ENCODE results near the gene BCL2L1.

Gene BCL2L1

DNA sequence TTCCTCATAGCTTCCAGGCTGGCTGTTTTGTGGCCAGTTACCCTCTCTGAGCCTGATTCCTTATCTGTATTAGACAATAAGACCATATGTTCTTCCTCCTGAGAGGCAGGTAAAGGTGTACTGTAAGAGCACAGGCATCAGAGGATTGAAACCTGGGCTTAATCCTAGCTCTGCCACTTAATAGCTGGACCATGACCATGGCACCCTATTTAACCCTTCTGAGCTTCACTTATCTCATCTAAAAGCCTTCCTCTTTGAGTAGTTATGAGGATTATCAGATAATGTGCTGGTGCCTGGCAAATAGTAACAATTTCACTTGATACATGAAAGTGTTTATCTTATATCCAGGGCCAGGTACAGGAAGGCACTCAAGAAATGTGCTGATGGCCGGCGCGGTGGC lies 34.9 kb downstream of the BCL2L1 start:
- Histone ChIP-seq H3K4me1 (peaks cover 60 to 91% (median 81%) of the 10 kb centered on the region in 10 experiments), H3K9me3 (replicated peaks in 1 of 11) (no peaks in the 10 kb centered on the region), H4K20me1 (peaks cover 0 to 53% (median 0%) of the 10 kb centered on the region in 11 experiments; a peak in 2 of 22 replicates), H3K36me3 (peaks cover 27 to 56% (median 45%) of the 10 kb centered on the region in 11 experiments; a peak in 21 of 22 replicates), H3K4me2 (peak overlapping the region in 10 of 11 experiments; percentile 26 to 99 (median 96); a peak in 16 of 22 replicates), H3K27ac (peak overlapping the region in 8 of 11 experiments; percentile 32 to 96 (median 93); a peak in 15 of 22 replicates), H3K4me3 (no peak overlapping the region), H3K9ac (peak overlapping the region in 1 of 11 experiments; percentile 10; a peak in 2 of 22 replicates), H3K27me3 (no peaks in the 10 kb centered on the region)
- TF ChIP-seq Cebpa-rat (IDR thresholded peaks at IDR 0.05), result no peak

DNA sequence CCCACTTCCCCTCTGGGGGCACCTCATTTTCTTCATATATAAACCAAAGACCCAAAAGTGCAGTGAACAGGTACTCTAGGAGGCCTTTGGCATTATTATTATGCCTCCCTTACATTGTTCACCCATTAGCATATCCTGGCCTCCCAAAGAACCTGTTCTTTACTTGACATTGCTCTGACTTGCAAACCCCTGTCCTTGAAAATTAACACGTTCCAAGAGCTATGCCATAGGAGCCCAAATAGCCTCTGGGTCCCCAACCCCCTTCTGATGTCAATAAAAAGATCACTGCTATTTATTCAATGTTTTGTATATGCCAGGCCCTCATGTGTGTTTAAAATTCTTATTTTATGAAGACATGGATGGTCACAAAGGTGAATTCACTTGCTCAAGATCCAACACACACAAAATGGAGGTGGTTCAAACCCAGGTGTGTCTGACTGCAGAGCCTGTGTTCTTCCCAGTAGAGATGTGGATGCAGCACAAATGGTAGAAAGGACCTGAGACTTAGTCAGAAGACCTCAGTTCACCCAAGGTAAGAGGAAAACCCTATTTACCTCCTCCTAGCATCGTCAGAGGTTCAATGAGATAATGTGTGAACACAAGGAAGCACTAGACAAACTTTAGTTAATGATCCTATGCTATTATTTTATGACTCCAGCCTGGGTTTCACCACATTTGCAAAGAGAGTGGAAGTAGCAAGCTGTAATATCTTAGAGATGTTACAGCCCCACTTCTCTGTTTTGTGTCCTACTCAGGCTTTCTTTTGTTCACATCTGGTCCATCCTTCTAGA lies 36.6 kb downstream of the BCL2L1 start:
- H3K4me3 ChIP-seq, result peak overlapping the region in 3 of 10 experiments; percentile 1 to 42 (median 22); a peak in 2 of 20 replicates
- peak overlapping the region; percentile 82 to 99 (median 96) for H3K4me2 ChIP-seq
- no peak for TF ChIP-seq Cebpa-rat (IDR thresholded peaks at IDR 0.05)
- H4K20me1 ChIP-seq, result peaks cover 0 to 59% (median 0%) of the 10 kb centered on the region in 11 experiments; a peak in 2 of 22 replicates
- peaks cover 17 to 48% (median 38%) of the 10 kb centered on the region in 11 experiments; a peak in 20 of 22 replicates for H3K36me3 ChIP-seq
- no peaks in the 10 kb centered on the region for H3K9me3 ChIP-seq (replicated peaks in 1 of 11)
- no peaks in the 10 kb centered on the region for H3K27me3 ChIP-seq
- peaks cover 71 to 92% (median 83%) of the 10 kb centered on the region in 10 experiments for H3K4me1 ChIP-seq
- H3K27ac ChIP-seq, result peak overlapping the region; percentile 59 to 96 (median 91)
- peak overlapping the region; percentile 48 to 89 (median 78); a peak in 21 of 22 replicates for H3K9ac ChIP-seq

DNA sequence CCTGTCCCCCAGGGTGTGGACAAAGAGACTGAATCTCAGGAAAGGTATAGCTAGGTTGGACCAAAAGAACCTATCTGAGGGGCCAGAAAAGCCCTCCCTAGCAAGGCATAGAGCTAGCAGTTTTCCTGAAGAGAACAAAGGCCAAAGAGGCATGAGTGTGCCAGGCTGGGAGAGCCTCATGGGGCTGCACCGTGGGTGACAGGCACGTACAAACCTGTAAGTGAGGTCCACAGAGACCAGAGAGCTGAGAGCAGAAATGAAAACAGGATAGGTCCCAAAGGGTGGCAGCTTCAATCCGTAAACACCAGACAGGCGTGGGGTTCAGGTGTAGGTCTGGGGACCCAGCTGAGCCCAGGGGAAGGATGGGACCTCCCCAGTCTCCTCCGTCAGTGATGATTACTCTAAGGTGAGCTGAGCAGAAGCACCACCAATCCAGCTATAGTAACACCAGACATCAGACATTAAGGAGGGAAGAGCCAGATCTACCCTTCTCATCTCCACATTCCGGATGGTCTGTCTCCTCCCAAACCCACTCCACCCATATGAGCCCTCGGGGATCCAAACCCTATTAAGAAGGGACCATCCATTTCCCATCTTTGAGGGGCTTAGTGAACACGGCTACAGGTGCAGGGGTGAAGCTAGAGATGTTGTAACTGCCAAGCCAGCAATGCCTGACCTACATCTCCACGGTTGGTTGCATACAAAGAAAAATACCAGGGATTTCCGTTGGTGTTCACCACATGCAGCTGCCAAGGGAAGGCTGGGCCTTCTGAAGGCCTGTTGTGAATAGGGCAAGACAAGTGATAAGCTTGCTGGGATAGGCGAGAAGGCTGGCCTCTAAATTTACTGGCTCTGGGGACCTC lies 38.3 kb downstream of the BCL2L1 start:
- peak overlapping the region; percentile 82 to 99 (median 96) for H3K4me2 ChIP-seq

DNA sequence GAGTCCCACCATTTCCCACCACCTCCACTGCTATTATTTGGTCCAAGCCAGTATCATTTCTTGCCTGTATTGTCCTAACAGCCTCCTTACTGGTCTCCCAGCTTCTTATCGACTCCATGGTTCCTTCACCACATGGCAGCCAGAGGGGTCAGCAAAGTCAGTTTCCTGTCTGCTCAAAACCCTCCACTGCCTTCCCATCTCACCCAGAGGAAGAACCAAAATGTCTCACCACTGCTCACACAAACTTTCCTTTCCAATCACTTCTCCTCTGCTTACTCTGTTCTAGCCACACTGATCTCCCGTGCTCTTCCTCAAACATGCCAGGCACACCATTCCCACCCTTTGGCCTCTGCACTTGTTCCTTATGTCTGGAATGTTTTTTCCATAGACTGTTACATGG lies 39.7 kb downstream of the BCL2L1 start:
- no peak for TF ChIP-seq Cebpa-rat (IDR thresholded peaks at IDR 0.05)
- Histone ChIP-seq H3K9me3 (replicated peaks in 1 of 11) (no peaks in the 10 kb centered on the region), H3K4me2 (peak overlapping the region; percentile 55 to 99 (median 96)), H3K27me3 (no peaks in the 10 kb centered on the region), H3K4me3 (peak overlapping the region in 4 of 10 experiments; percentile 24 to 60 (median 48); a peak in 4 of 20 replicates), H3K27ac (peak overlapping the region; percentile 13 to 96 (median 91); a peak in 21 of 22 replicates), H3K36me3 (peaks cover 9 to 51% (median 36%) of the 10 kb centered on the region in 11 experiments; a peak in 18 of 22 replicates), H4K20me1 (peaks cover 0 to 78% (median 0%) of the 10 kb centered on the region in 11 experiments; a peak in 2 of 22 replicates), H3K4me1 (peaks cover 98 to 100% (median 100%) of the 10 kb centered on the region in 10 experiments), H3K9ac (peak overlapping the region in 9 of 11 experiments; percentile 4 to 89 (median 79); a peak in 15 of 22 replicates)

More for the DNA sequence above, 38.3 kb downstream of the BCL2L1 start:
- peak overlapping the region; percentile 37 to 89 (median 78); a peak in 20 of 22 replicates for H3K9ac ChIP-seq
- peaks cover 0 to 64% (median 0%) of the 10 kb centered on the region in 11 experiments; a peak in 2 of 22 replicates for H4K20me1 ChIP-seq
- H3K36me3 ChIP-seq, result peaks cover 11 to 49% (median 28%) of the 10 kb centered on the region in 11 experiments; a peak in 18 of 22 replicates
- peak overlapping the region; percentile 40 to 96 (median 91); a peak in 21 of 22 replicates for H3K27ac ChIP-seq
- no peaks in the 10 kb centered on the region for H3K27me3 ChIP-seq
- TF ChIP-seq Cebpa-rat (IDR thresholded peaks at IDR 0.05), result peak in 7 of 11 experiments; percentile 33 to 87 (median 77); a peak in 10 of 22 replicates
- H3K4me3 ChIP-seq, result peak overlapping the region in 7 of 10 experiments; percentile 22 to 60 (median 46); a peak in 13 of 20 replicates
- H3K4me1 ChIP-seq, result peaks cover 88 to 96% (median 91%) of the 10 kb centered on the region in 10 experiments
- no peaks in the 10 kb centered on the region for H3K9me3 ChIP-seq (replicated peaks in 1 of 11)

DNA sequence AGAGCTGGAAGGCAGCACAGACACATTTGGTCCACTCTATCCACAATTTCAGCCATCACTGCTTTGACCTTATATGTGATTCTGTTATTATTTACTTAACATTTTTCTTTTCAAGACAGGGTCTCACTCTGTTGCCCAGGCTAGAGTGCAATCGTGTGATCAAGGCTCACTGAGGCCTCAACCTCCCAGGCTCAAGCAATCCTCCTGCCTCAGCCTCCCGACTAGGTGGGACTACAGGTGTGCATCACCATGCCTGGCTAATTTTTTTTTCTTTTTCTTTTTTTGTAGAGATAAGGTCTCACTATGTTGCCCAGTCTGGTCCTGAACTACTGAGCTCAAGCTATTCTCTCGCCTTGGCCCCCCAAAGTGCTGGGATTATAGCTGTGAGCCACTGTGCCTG lies 40.3 kb downstream of the BCL2L1 start:
- Histone ChIP-seq H3K4me3 (peak overlapping the region in 4 of 10 experiments; percentile 7 to 60 (median 48); a peak in 4 of 20 replicates), H4K20me1 (peaks cover 0 to 84% (median 0%) of the 10 kb centered on the region in 11 experiments; a peak in 2 of 22 replicates), H3K36me3 (peaks cover 10 to 52% (median 35%) of the 10 kb centered on the region in 11 experiments; a peak in 18 of 22 replicates), H3K9me3 (replicated peaks in 1 of 11) (no peaks in the 10 kb centered on the region), H3K4me2 (peak overlapping the region; percentile 55 to 99 (median 96)), H3K4me1 (peaks cover 98 to 100% (median 100%) of the 10 kb centered on the region in 10 experiments), H3K27me3 (no peaks in the 10 kb centered on the region), H3K27ac (peak overlapping the region in 10 of 11 experiments; percentile 13 to 96 (median 92); a peak in 18 of 22 replicates), H3K9ac (peak overlapping the region in 7 of 11 experiments; percentile 32 to 89 (median 80); a peak in 11 of 22 replicates)
- TF ChIP-seq Cebpa-rat (IDR thresholded peaks at IDR 0.05), result no peak

DNA sequence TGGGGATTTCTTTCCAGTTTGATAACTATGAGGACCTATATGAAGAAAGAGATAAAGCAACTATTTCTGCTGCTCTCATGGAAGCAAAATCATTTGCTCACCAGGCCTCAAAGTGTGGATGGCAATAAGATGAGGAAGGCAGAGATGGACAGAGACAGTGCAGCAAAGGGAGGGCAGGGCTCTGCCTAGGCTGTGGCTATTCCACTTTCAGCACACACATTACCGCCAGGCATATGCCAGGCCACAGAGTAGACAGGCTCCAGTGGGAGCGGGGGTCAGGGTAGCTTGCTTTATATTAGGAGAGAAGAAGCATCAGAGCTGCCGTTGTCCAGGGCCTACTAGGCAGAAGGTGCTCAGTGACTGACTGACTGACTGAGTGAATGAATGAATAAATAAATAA lies 40.9 kb downstream of the BCL2L1 start:
- Histone ChIP-seq H3K9me3 (replicated peaks in 1 of 11) (no peaks in the 10 kb centered on the region), H3K4me3 (no peak overlapping the region; a peak in 2 of 20 replicates), H3K4me1 (peaks cover 98 to 100% (median 100%) of the 10 kb centered on the region in 10 experiments), H3K27ac (peak overlapping the region in 8 of 11 experiments; percentile 38 to 96 (median 93); a peak in 15 of 22 replicates), H3K9ac (peak overlapping the region in 7 of 11 experiments; percentile 19 to 89 (median 80); a peak in 12 of 22 replicates), H3K4me2 (peak overlapping the region; percentile 55 to 99 (median 96)), H3K36me3 (peaks cover 10 to 48% (median 34%) of the 10 kb centered on the region in 11 experiments; a peak in 17 of 22 replicates), H4K20me1 (peaks cover 0 to 85% (median 0%) of the 10 kb centered on the region in 11 experiments; a peak in 2 of 22 replicates), H3K27me3 (no peaks in the 10 kb centered on the region)
- no peak for TF ChIP-seq Cebpa-rat (IDR thresholded peaks at IDR 0.05)

DNA sequence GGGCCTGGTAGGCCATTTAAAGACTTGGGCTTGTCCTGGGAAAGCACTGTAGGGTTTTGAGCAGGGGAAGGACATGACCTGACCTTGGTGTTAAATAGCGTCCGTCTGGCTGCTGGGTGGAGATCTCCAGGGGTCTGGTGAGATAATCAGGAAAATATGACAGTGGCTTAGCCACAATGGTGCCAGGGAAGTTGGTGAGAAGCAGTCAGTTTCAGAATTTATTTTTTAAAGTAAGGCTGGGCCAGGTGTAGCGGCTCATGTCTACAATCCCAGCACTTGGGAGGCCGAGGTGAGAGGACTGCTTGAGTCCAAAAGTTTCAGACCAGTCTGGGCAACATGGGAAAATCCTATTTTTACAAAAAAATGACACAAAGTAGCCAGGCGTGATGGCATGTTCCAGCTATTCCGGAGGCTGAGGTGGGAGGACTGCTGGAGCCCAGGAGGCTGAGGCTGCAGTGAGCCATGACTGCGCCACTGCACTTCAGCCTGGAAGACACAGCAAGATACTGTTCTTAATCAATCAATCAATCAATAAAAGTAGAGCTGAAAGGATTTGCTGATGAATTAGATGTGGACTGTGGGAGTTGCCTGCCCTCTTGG lies 41.4 kb downstream of the BCL2L1 start:
- peaks cover 10 to 52% (median 34%) of the 10 kb centered on the region in 11 experiments; a peak in 17 of 22 replicates for H3K36me3 ChIP-seq
- peak overlapping the region; percentile 55 to 99 (median 96) for H3K4me2 ChIP-seq

More for the DNA sequence above, 41.4 kb downstream of the BCL2L1 start:
- H3K9ac ChIP-seq, result peak overlapping the region in 7 of 11 experiments; percentile 19 to 89 (median 80); a peak in 8 of 22 replicates
- H3K4me3 ChIP-seq, result no peak overlapping the region
- H3K27ac ChIP-seq, result peak overlapping the region in 8 of 11 experiments; percentile 38 to 96 (median 93); a peak in 15 of 22 replicates
- no peak for TF ChIP-seq Cebpa-rat (IDR thresholded peaks at IDR 0.05)
- no peaks in the 10 kb centered on the region for H3K27me3 ChIP-seq
- peaks cover 0 to 85% (median 0%) of the 10 kb centered on the region in 11 experiments; a peak in 2 of 22 replicates for H4K20me1 ChIP-seq
- no peaks in the 10 kb centered on the region for H3K9me3 ChIP-seq (replicated peaks in 1 of 11)
- peaks cover 98 to 100% (median 100%) of the 10 kb centered on the region in 10 experiments for H3K4me1 ChIP-seq

Data from BLaER1 treated with 17β-estradiol and CSF1 and Interleukin-3, amounts not matched to agents 10 nM and 100 nM (cell line).